ENCODE measurements around the gene PTPRN2. TPM values are rescaled to one million over a fixed set of nuclear protein-coding genes. Genes with fewer than 3 reads are reported as not detected.
A peak's percentile ranks its signal among the peaks of the same experiment; 100 is the strongest.

Gene PTPRN2
- total and polyA plus RNA-seq, 2 of the 8 experiments (the other 6 are each of a cell fraction or from before 2014, with no cell fraction given) = 2.6 to 4.5 TPM

DNA sequence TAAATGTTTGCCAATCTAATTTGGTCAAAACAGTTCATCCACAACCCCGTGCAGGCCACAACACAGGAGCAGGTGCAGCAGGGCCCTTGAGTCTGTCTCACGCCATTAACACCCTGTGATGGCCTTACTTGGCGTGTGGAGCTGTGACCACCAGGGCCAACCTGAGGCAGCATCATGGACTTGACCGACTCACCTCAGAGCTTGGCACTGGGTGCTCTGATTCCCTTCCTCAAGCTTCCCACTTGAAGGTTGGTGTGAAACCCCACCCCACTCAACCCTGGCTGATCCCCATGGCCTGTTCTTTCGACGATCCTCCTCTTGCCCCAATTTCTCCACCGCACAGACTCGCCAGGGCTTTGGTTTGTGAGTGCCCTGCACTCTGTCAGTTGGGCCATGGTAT lies 623.1 kb downstream of the PTPRN2 start:
- FAIRE-seq = no peak
- no peak for DNase-seq (ENCODE audit: low read depth in 1 of 2, low spot score in 2 of 2)
- Histone ChIP-seq H3K36me3 (ENCODE audit: control insufficient read depth in 2 of 4, insufficient read depth in 4 of 4, low read length in 3 of 4) (no peaks in the 10 kb centered on the region), H3K9me3 (ENCODE audit: insufficient read depth in 2 of 2, low read depth in 1 of 2, low read length in 1 of 2) (peaks cover 7 to 24% of the 10 kb centered on the region in 2 experiments), H3K14ac (ENCODE audit: insufficient read length) (no peak overlapping the region), H3K4me2 (ENCODE audit: insufficient read depth in 1 of 2, low read depth in 2 of 2, low read length in 2 of 2) (no peak overlapping the region), H2BK15ac (ENCODE audit: low read length) (no peak overlapping the region), H4K5ac (ENCODE audit: insufficient read length, low read depth, low read length) (no peak overlapping the region), H2BK12ac (ENCODE audit: low read depth, low read length) (no peak overlapping the region), H3K56ac (replicated peaks; ENCODE audit: insufficient read length, low read depth, low read length) (no peak overlapping the region), H3K9ac (replicated peaks in 1 of 4; ENCODE audit: extremely low read depth in 1 of 4, low read depth in 3 of 4, low read length in 3 of 4) (no peak overlapping the region), H3K79me1 (ENCODE audit: low read depth, low read length) (no peaks in the 10 kb centered on the region), H3K27ac (ENCODE audit: low read depth, low read length) (no peak overlapping the region), H2AK5ac (ENCODE audit: low read depth, low read length) (no peak overlapping the region), H4K91ac (replicated peaks; ENCODE audit: insufficient read length, low read length) (peak overlapping the region; percentile 52), H3K79me2 (ENCODE audit: control insufficient read depth in 1 of 2, insufficient read depth in 2 of 2, low read length in 2 of 2) (no peaks in the 10 kb centered on the region), H4K20me1 (replicated peaks in 1 of 2; ENCODE audit: control insufficient read depth in 1 of 2, insufficient read depth in 2 of 2, low read length in 2 of 2) (no peaks in the 10 kb centered on the region), H3K18ac (ENCODE audit: extremely low read depth, low read length) (no peak overlapping the region), H3K27me3 (replicated peaks in 1 of 4; ENCODE audit: control insufficient read depth in 3 of 4, extremely low read depth in 1 of 4, insufficient read depth in 3 of 4, low read length in 3 of 4) (peaks cover 0 to 3% (median 0%) of the 10 kb centered on the region in 4 experiments; a peak in 2 of 7 replicates), H2BK20ac (ENCODE audit: low read length) (no peak overlapping the region), H3K23ac (ENCODE audit: insufficient read length) (no peak overlapping the region), H3K4ac (replicated peaks; ENCODE audit: insufficient read length, low read depth, low read length) (no peak overlapping the region), H2AFZ (ENCODE audit: low read length) (no peak overlapping the region), H3K23me2 (ENCODE audit: low read depth, low read length) (peaks cover 7% of the 10 kb centered on the region; the same call in 1 of the 2 replicates), H3K4me3 (ENCODE audit: extremely low read depth in 1 of 4, insufficient read depth in 2 of 4, low read depth in 3 of 4, low read length in 4 of 4) (no peak overlapping the region), H2BK5ac (ENCODE audit: low read depth, low read length) (no peak overlapping the region), H3K4me1 (replicated peaks in 1 of 4; ENCODE audit: control insufficient read depth in 3 of 4, insufficient read depth in 4 of 4, low read length in 3 of 4) (peaks cover 4 to 11% (median 7%) of the 10 kb centered on the region in 4 experiments; a peak in 6 of 7 replicates), H2BK120ac (replicated peaks; ENCODE audit: low read depth, low read length) (no peak overlapping the region), H4K8ac (ENCODE audit: extremely low read depth, insufficient read depth, low read length) (no peak overlapping the region)
- TF ChIP-seq YY1 (IDR thresholded peaks at IDR 0.05; ENCODE audit: low read depth, low read length) (no peak), SP2 (IDR thresholded peaks at IDR 0.05; ENCODE audit: low read length) (no peak), SIRT6 (IDR thresholded peaks at IDR 0.05; ENCODE audit: low read length) (no peak), EGR1 (IDR thresholded peaks at IDR 0.05; ENCODE audit: borderline replicate concordance, low read depth, low read length) (no peak)
- 92% methylated on average over 8 of the region's 8 CpGs; no CpG with 5 or more reads in 1 of the 2 experiments for WGBS, 2 experiments (ENCODE audit: extremely low coverage in 1 of 2, insufficient coverage in 1 of 2, insufficient read length in 1 of 2, insufficient replicate concordance in 2 of 2, low coverage in 1 of 2, low lambda C conversion rate in 2 of 2, missing lambda C conversion rate in 1 of 2)
- POLR2A ChIA-PET (ENCODE audit: partially characterized antibody) = no interaction called here
- CTCF ChIA-PET (ENCODE audit: partially characterized antibody) = interaction anchor here (1.3 kb wide), 1 partner anchor 14 kb away, joined by 3 read pairs; no protein-coding TSS in a partner anchor

All from H1 (cell line).